ENCODE data around the gene SCN4B. TPM values are rescaled to one million over a fixed set of nuclear protein-coding genes. Genes with fewer than 3 reads are reported as not detected.

Gene SCN4B
- total RNA-seq, 1 experiment from 2014 or later = 1.6 TPM

- H3K36me3 Mint-ChIP-seq (ENCODE audit: insufficient read depth in 1 of 3, low read depth in 3 of 3) = no peaks in the 10 kb centered on the region
- no peak overlapping the region for H2BK120ac ChIP-seq (ENCODE audit: low read depth, low read length, poor library complexity, severe bottlenecking)
- H3K9ac ChIP-seq (ENCODE audit: extremely low read depth, insufficient read length, low read length) = no peak overlapping the region
- H3T11ph ChIP-seq (ENCODE audit: low read length) = no peak overlapping the region
- no peak for DNase-seq
- no peak overlapping the region for H3K4ac ChIP-seq (ENCODE audit: low read depth, low read length)
- H4K5ac ChIP-seq (ENCODE audit: insufficient read length, low read depth, low read length) = no peak overlapping the region
- no peak for TF ChIP-seq CTCF (conservative IDR thresholded peaks at IDR 0.05)
- H2BK20ac ChIP-seq (ENCODE audit: low read depth, low read length, poor library complexity, severe bottlenecking) = no peak overlapping the region
- no peak overlapping the region for H2AFZ ChIP-seq (ENCODE audit: low read length)
- no peak overlapping the region for H3K4me2 ChIP-seq (ENCODE audit: insufficient read depth, insufficient read length, low read length)
- H3K27me3 Mint-ChIP-seq (ENCODE audit: low read depth) = peaks cover 91% of the 10 kb centered on the region
- peaks cover 16% of the 10 kb centered on the region; the same call in 1 of the 2 replicates for H3K27me3 ChIP-seq (ENCODE audit: insufficient read depth, low read length)
- H3K23ac ChIP-seq (ENCODE audit: insufficient read length, low read depth, low read length) = no peak overlapping the region
- no peak overlapping the region for H2BK12ac ChIP-seq (ENCODE audit: insufficient read length, low read depth, low read length)
- no peaks in the 10 kb centered on the region for H4K20me1 ChIP-seq (ENCODE audit: control insufficient read depth, insufficient read depth, insufficient read length)
- H4K8ac ChIP-seq (replicated peaks; ENCODE audit: insufficient read length, low read depth, low read length) = no peak overlapping the region
- no peak overlapping the region for H3K27ac ChIP-seq (ENCODE audit: insufficient read length, low read depth, low read length)
- no peak overlapping the region for H2BK5ac ChIP-seq (ENCODE audit: insufficient read length, low read length)
- H3K9me3 ChIP-seq (ENCODE audit: control insufficient read depth, low read depth, low read length) = no peaks in the 10 kb centered on the region
- no peaks in the 10 kb centered on the region for H3K79me2 ChIP-seq (ENCODE audit: insufficient read depth, low read length)
- WGBS (ENCODE audit: extremely low coverage, insufficient read length, low lambda C conversion rate) = no CpG with 5 or more reads among the region's 17 CpGs
- no peaks in the 10 kb centered on the region for H3K9me3 Mint-ChIP-seq
- H2BK15ac ChIP-seq (ENCODE audit: low read depth, low read length) = no peak overlapping the region
- no peaks in the 10 kb centered on the region for H3K79me1 ChIP-seq (ENCODE audit: insufficient read depth, low read depth, low read length, poor library complexity, severe bottlenecking)
- H3K56ac ChIP-seq (ENCODE audit: insufficient read length, low read depth, low read length) = no peak overlapping the region
- no peak overlapping the region for H3K27ac Mint-ChIP-seq
- no peak overlapping the region for H3K14ac ChIP-seq (ENCODE audit: insufficient read depth, low read length)
- 0 out of 2 replicates have a peak, but pooled peaks cover 3% of the 10 kb centered on the region for H3K4me1 ChIP-seq (ENCODE audit: insufficient read depth, low read length)
- no peak overlapping the region for H2AK5ac ChIP-seq (ENCODE audit: insufficient read length, low read length)
- no peak overlapping the region for H4K91ac ChIP-seq (ENCODE audit: insufficient read length, low read depth, low read length)
- H3K4me3 Mint-ChIP-seq = no peak overlapping the region; a peak in 1 of 5 replicates
- H3K4me1 Mint-ChIP-seq = peaks cover 19 to 37% of the 10 kb centered on the region in 2 experiments
- H3K18ac ChIP-seq (ENCODE audit: insufficient read length, low read depth, low read length) = no peak overlapping the region
- H3K23me2 ChIP-seq (ENCODE audit: insufficient read length, low read depth, low read length, poor library complexity, severe bottlenecking) = peaks cover 2% of the 10 kb centered on the region
Observed at GRCh38 chr11:118166641-118167040, 14.0 kb upstream of the SCN4B start.
